H1 (cell line): ENCODE data around the gene NCK1. TPM values are rescaled to one million over a fixed set of nuclear protein-coding genes. Genes with fewer than 3 reads are reported as not detected.

Experiments used
- CTCF ChIA-PET: fragments of 300-600 bp; sonication (Branson Sonifier 250); formaldehyde crosslinking; loops from one replicate; lab custom pipeline; 2021; ENCODE audit not compliant: partially characterized antibody; lab: Charles Lee
- POLR2A ChIA-PET: fragments of 300-600 bp; sonication (Branson Sonifier 250); formaldehyde crosslinking; loops from one replicate; lab custom pipeline; 2021; ENCODE audit warnings: inconsistent platforms; ENCODE audit not compliant: partially characterized antibody; lab: Charles Lee
- DNase-seq, 2 experiments: peaks; one replicate each; pipeline versions ENCODE4 v3.0.0 to v3.0.0-alpha.2; 2010 to 2022; ENCODE audit warnings: low spot score in 2 of 2, low read depth in 1 of 2, mixed read lengths in 1 of 2
- FAIRE-seq: peaks from 2 replicates; lab custom pipeline; 2011; peaks lifted over from hg19 to GRCh38; lab: Jason Lieb, UNC
- H2AFZ ChIP-seq: 2 replicates; pipeline ENCODE4 v1.8.1; 2012; ENCODE audit warnings: low read length, inconsistent platforms
- H2AK5ac ChIP-seq: 2 replicates; pipeline ENCODE4 v1.6.1; 2013; ENCODE audit warnings: low read depth, low read length
- H2BK120ac ChIP-seq: replicated peaks from 2 replicates; pipeline ENCODE3; 2013; ENCODE audit warnings: low read depth, low read length, inconsistent platforms
- H2BK12ac ChIP-seq: 2 replicates; pipeline ENCODE4 v1.6.1; 2013; ENCODE audit warnings: low read depth, low read length
- H2BK15ac ChIP-seq: 2 replicates; pipeline ENCODE4 v1.6.1; 2013; ENCODE audit warnings: low read length
- H2BK20ac ChIP-seq: 2 replicates; pipeline ENCODE4 v1.6.1; 2013; ENCODE audit warnings: low read length
- H2BK5ac ChIP-seq: 2 replicates; pipeline ENCODE4 v1.6.1; 2013; ENCODE audit warnings: low read depth, low read length
- H3K14ac ChIP-seq: 2 replicates; pipeline ENCODE4 v1.6.1; 2013; ENCODE audit warnings: inconsistent platforms; ENCODE audit not compliant: insufficient read length
- H3K18ac ChIP-seq: 2 replicates; pipeline ENCODE4 v1.6.1; 2013; ENCODE audit warnings: low read length; ENCODE audit errors: extremely low read depth
- H3K23ac ChIP-seq: 2 replicates; pipeline ENCODE4 v1.6.1; 2013; ENCODE audit warnings: inconsistent platforms; ENCODE audit not compliant: insufficient read length
- H3K23me2 ChIP-seq: 2 replicates; pipeline ENCODE4 v1.6.1; 2013; ENCODE audit warnings: low read depth, low read length
- H3K27ac ChIP-seq: 2 replicates; pipeline ENCODE4 v1.6.1; 2011; ENCODE audit warnings: low read depth, low read length, inconsistent platforms
- H3K27me3 ChIP-seq, 4 experiments: replicated peaks in 1 of 4; 1 replicate in 1 of 4; 2 replicates in 3 of 4; pipeline versions ENCODE4 v1.6.1 to v1.8.1; 2011 to 2013; ENCODE audit warnings: low read length in 3 of 4, mild to moderate bottlenecking in 3 of 4, inconsistent platforms in 2 of 4, mixed read lengths in 2 of 4, moderate library complexity in 1 of 4; ENCODE audit not compliant: control insufficient read depth in 3 of 4, insufficient read depth in 3 of 4; ENCODE audit errors: extremely low read depth in 1 of 4
- H3K36me3 ChIP-seq, 4 experiments: 2 replicates each; pipeline versions ENCODE4 v1.6.1 to v1.8.1; 2011 to 2013; ENCODE audit warnings: mild to moderate bottlenecking in 4 of 4, low read length in 3 of 4, moderate library complexity in 2 of 4, control low read depth in 1 of 4, inconsistent platforms in 1 of 4; ENCODE audit not compliant: insufficient read depth in 4 of 4, control insufficient read depth in 2 of 4
- H3K4ac ChIP-seq: replicated peaks from 2 replicates; pipeline ENCODE3; 2013; ENCODE audit warnings: low read length, low read depth, mixed read lengths, inconsistent platforms; ENCODE audit not compliant: insufficient read length
- H3K4me1 ChIP-seq, 4 experiments: replicated peaks in 1 of 4; 1 replicate in 1 of 4; 2 replicates in 3 of 4; pipeline versions ENCODE4 v1.6.1 to v1.8.1; 2011 to 2013; ENCODE audit warnings: low read length in 3 of 4, inconsistent platforms in 2 of 4, mixed read lengths in 1 of 4; ENCODE audit not compliant: insufficient read depth in 4 of 4, control insufficient read depth in 3 of 4
- H3K4me2 ChIP-seq, 2 experiments: 2 replicates each; pipeline versions ENCODE4 v1.6.1 to v1.8.1; 2011 to 2013; ENCODE audit warnings: low read depth in 2 of 2, low read length in 2 of 2, control low read depth in 1 of 2, inconsistent platforms in 1 of 2, mild to moderate bottlenecking in 1 of 2; ENCODE audit not compliant: insufficient read depth in 1 of 2
- H3K4me3 ChIP-seq, 4 experiments: fragments of 200-600, 300-600 bp in 1 of 4; sonication (generic), shearing (Covaris generic), sonication (Bioruptor Twin) in 1 of 4; 2 replicates each; pipeline versions ENCODE4 v1.5.1 to v1.8.1; 2011 to 2016; ENCODE audit warnings: low read length in 4 of 4, low read depth in 3 of 4, control low read depth in 2 of 4, inconsistent platforms in 2 of 4, mild to moderate bottlenecking in 2 of 4, mixed read lengths in 1 of 4, moderate library complexity in 1 of 4; ENCODE audit not compliant: insufficient read depth in 2 of 4; ENCODE audit errors: extremely low read depth in 1 of 4
- H3K56ac ChIP-seq: replicated peaks from 2 replicates; pipeline ENCODE3; 2013; ENCODE audit warnings: low read depth, mild to moderate bottlenecking, mixed read lengths, low read length, inconsistent platforms; ENCODE audit not compliant: insufficient read length
- H3K79me1 ChIP-seq: 2 replicates; pipeline ENCODE4 v1.6.1; 2013; ENCODE audit warnings: low read depth, low read length, control low read depth
- H3K79me2 ChIP-seq, 2 experiments: 2 replicates each; pipeline versions ENCODE4 v1.6.1 to v1.8.1; 2012 to 2013; ENCODE audit warnings: low read length in 2 of 2, mild to moderate bottlenecking in 2 of 2, inconsistent platforms in 1 of 2; ENCODE audit not compliant: insufficient read depth in 2 of 2, control insufficient read depth in 1 of 2
- H3K9ac ChIP-seq, 4 experiments: replicated peaks in 1 of 4; 1 replicate in 1 of 4; 2 replicates in 3 of 4; pipeline versions ENCODE4 v1.6.1 to v1.8.1; 2011 to 2013; ENCODE audit warnings: low read depth in 3 of 4, low read length in 3 of 4, control low read depth in 2 of 4, mild to moderate bottlenecking in 2 of 4, moderate library complexity in 2 of 4, inconsistent platforms in 1 of 4; ENCODE audit errors: extremely low read depth in 1 of 4
- H3K9me3 ChIP-seq, 2 experiments: 2 replicates each; pipeline versions ENCODE4 v1.6.1 to v1.8.1; 2012 to 2013; ENCODE audit warnings: mild to moderate bottlenecking in 2 of 2, moderate library complexity in 2 of 2, control low read depth in 1 of 2, inconsistent platforms in 1 of 2, low read depth in 1 of 2, low read length in 1 of 2, mixed read lengths in 1 of 2; ENCODE audit not compliant: insufficient read depth in 2 of 2
- H4K20me1 ChIP-seq, 2 experiments: replicated peaks in 1 of 2; 2 replicates each; pipeline versions ENCODE3 to v1.8.1; 2011 to 2013; ENCODE audit warnings: inconsistent platforms in 2 of 2, low read length in 2 of 2, mild to moderate bottlenecking in 1 of 2; ENCODE audit not compliant: insufficient read depth in 2 of 2, control insufficient read depth in 1 of 2
- H4K5ac ChIP-seq: 2 replicates; pipeline ENCODE4 v1.6.1; 2013; ENCODE audit warnings: low read length, low read depth, mixed read lengths, inconsistent platforms; ENCODE audit not compliant: insufficient read length
- H4K8ac ChIP-seq: 2 replicates; pipeline ENCODE4 v1.8.0; 2013; ENCODE audit warnings: mild to moderate bottlenecking, moderate library complexity, low read length, inconsistent platforms; ENCODE audit not compliant: insufficient read depth; ENCODE audit errors: extremely low read depth
- H4K91ac ChIP-seq: replicated peaks from 2 replicates; pipeline ENCODE3; 2013; ENCODE audit warnings: low read length, mixed read lengths, inconsistent platforms; ENCODE audit not compliant: insufficient read length
- ATF2 ChIP-seq: IDR thresholded peaks from 2 replicates; pipeline ENCODE4 v1.6.1; 2012; ENCODE audit warnings: low read length, inconsistent platforms
- BACH1 ChIP-seq: IDR thresholded peaks from 2 replicates; pipeline ENCODE4 v1.6.1; 2012; ENCODE audit warnings: low read length, improper control_type of control experiment
- BRCA1 ChIP-seq: IDR thresholded peaks from 2 replicates; pipeline ENCODE4 v1.6.1; 2012; ENCODE audit warnings: low read depth, low read length, improper control_type of control experiment
- EGR1 ChIP-seq: IDR thresholded peaks from 2 replicates; pipeline ENCODE4 v1.6.1; 2011; ENCODE audit warnings: low read depth, low read length, borderline replicate concordance
- HDAC2 ChIP-seq, 2 experiments: fragments of 300-600 bp in 1 of 2; sonication (generic) in 1 of 2; IDR thresholded peaks; 2 replicates each; pipeline ENCODE4 v1.6.1; 2011 to 2012; ENCODE audit warnings: low read depth in 2 of 2, low read length in 2 of 2, mild to moderate bottlenecking in 2 of 2, moderate library complexity in 2 of 2, borderline replicate concordance in 1 of 2, inconsistent platforms in 1 of 2
- KDM1A ChIP-seq: fragments of 200-600, 300-600 bp; sonication (generic); IDR thresholded peaks from 2 replicates; pipeline ENCODE4 v1.7.1; 2016; ENCODE audit warnings: mild to moderate bottlenecking, low read length, borderline replicate concordance
- MAX ChIP-seq: IDR thresholded peaks from 2 replicates; pipeline ENCODE4 v1.6.1; 2012; ENCODE audit warnings: inconsistent platforms
- NANOG ChIP-seq: IDR thresholded peaks from 2 replicates; pipeline ENCODE4 v1.6.1; 2011; ENCODE audit warnings: low read length, low read depth, mild to moderate bottlenecking, inconsistent platforms; ENCODE audit not compliant: insufficient read depth, poor library complexity, severe bottlenecking
- POLR2AphosphoS5 ChIP-seq: IDR thresholded peaks from 2 replicates; pipeline ENCODE4 v1.6.1; 2011; ENCODE audit warnings: low read depth, low read length
- SIRT6 ChIP-seq: IDR thresholded peaks from one replicate; pipeline ENCODE4 v1.7.1; 2012; ENCODE audit warnings: low read length, inconsistent platforms
- SIX5 ChIP-seq: IDR thresholded peaks from 2 replicates; pipeline ENCODE4 v1.6.1; 2011; ENCODE audit warnings: mild to moderate bottlenecking, low read depth, low read length
- TAF1 ChIP-seq: IDR thresholded peaks from 2 replicates; pipeline ENCODE4 v1.6.1; 2011; ENCODE audit warnings: mild to moderate bottlenecking, low read depth, low read length
- WGBS, 2 experiments: shearing (Covaris generic) in 1 of 2; methylation state at CpG; one replicate each; pipeline versions ENCODE4 v1.1.6 to v1.1.7; 2013 to 2015; ENCODE audit warnings: low lambda C conversion rate in 2 of 2, mixed read lengths in 2 of 2, inconsistent platforms in 1 of 2, low coverage in 1 of 2, missing lambda C conversion rate in 1 of 2; ENCODE audit not compliant: insufficient replicate concordance in 2 of 2, insufficient coverage in 1 of 2, insufficient read length in 1 of 2; ENCODE audit errors: extremely low coverage in 1 of 2, missing lambda C conversion rate in 1 of 2; 5-methylcytosine and 5-hydroxymethylcytosine counted together
- polyA plus RNA-seq, 7 experiments: library from polyadenylated mRNA; depleted of rRNA in 3 of 7; stranded (reverse) in 5 of 7; unstranded in 2 of 7; fragments of >200 nt in 5 of 7; fragments of 200-250 nt in 2 of 7; gene quantifications; 1 replicate in 5 of 7; 2 replicates in 1 of 7; 4 replicates in 1 of 7; pipeline versions ENCODE4 v1.2.1 to v1.2.3, GENCODE V29; 2011 to 2013; ENCODE audit warnings: missing spikeins in 2 of 7, mixed read lengths in 2 of 7
- total RNA-seq: library from RNA; stranded (reverse); fragmentation: NEBNext Ultra II Directional; extraction: Animal tissue kit (Norgen Biotek cat#: 25700); gene quantifications from 2 replicates; pipeline ENCODE4 v1.2.1, GENCODE V29; 2021

NCK1 gene
- total and polyA plus RNA-seq, 2 of the 8 experiments (the other 6 are each of a cell fraction or from before 2014, with no cell fraction given), result 10.0 to 28.5 TPM

- peaks cover 6 to 15% of the 10 kb centered on the region in 2 experiments for H4K20me1 ChIP-seq
- H3K14ac ChIP-seq, result no peak overlapping the region
- H3K9ac ChIP-seq, result no peak overlapping the region
- no peak overlapping the region for H2AFZ ChIP-seq
- H3K9me3 ChIP-seq, result no peaks in the 10 kb centered on the region
- peaks cover 0 to 99% of the 10 kb centered on the region in 2 experiments for H3K79me2 ChIP-seq
- no peaks in the 10 kb centered on the region for H3K23me2 ChIP-seq
- H4K5ac ChIP-seq, result no peak overlapping the region
- H3K4me2 ChIP-seq, result no peak overlapping the region
- H3K27me3 ChIP-seq, result no peaks in the 10 kb centered on the region
- no peak overlapping the region for H3K18ac ChIP-seq
- no peak overlapping the region for H2BK12ac ChIP-seq
- no peak overlapping the region for H2BK120ac ChIP-seq
- no peak overlapping the region for H2AK5ac ChIP-seq
- H3K36me3 ChIP-seq, result no peaks in the 10 kb centered on the region
- H2BK5ac ChIP-seq, result no peak overlapping the region
- no peak overlapping the region for H3K23ac ChIP-seq
- H2BK20ac ChIP-seq, result no peak overlapping the region
- ChIA-PET CTCF (no interaction called here), POLR2A (no interaction called here)
- peaks cover 0 to 9% (median 4%) of the 10 kb centered on the region in 4 experiments; a peak in 4 of 7 replicates for H3K4me1 ChIP-seq
- H4K91ac ChIP-seq, result no peak overlapping the region
- H3K4ac ChIP-seq, result no peak overlapping the region
- TF ChIP-seq TAF1 (no peak), SIX5 (no peak), BACH1 (no peak), SIRT6 (no peak), EGR1 (no peak), KDM1A (no peak), MAX (no peak), HDAC2 (IDR thresholded peaks at IDR 0.05; ENCODE audit: borderline replicate concordance in 1 of 2, low read depth in 2 of 2, low read length in 2 of 2) (no peak), ATF2 (no peak), BRCA1 (no peak), POLR2AphosphoS5 (no peak), NANOG (no peak)
- WGBS, 2 experiments, result 85% methylated on average over 2 of the region's 2 CpGs; no CpG with 5 or more reads in 1 of the 2 experiments
- DNase-seq, result no peak
- H4K8ac ChIP-seq, result no peak overlapping the region
- H3K56ac ChIP-seq, result no peak overlapping the region
- H3K4me3 ChIP-seq, result no peak overlapping the region
- H3K27ac ChIP-seq, result no peak overlapping the region
- H2BK15ac ChIP-seq, result no peak overlapping the region
- no peak for FAIRE-seq
- peaks cover 9% of the 10 kb centered on the region for H3K79me1 ChIP-seq
Observed at GRCh38 chr3:136908297-136908696, 46.3 kb downstream of the NCK1 start.
